Fibroblast of gingiva (primary cell): Measurements from ENCODE around the gene SNED1.

ENCODE experiments used
- DNase-seq: peaks from one replicate; pipeline ENCODE4 v3.0.0-alpha.2; 2011; ENCODE audit warnings: low read depth

Gene SNED1

DNA sequence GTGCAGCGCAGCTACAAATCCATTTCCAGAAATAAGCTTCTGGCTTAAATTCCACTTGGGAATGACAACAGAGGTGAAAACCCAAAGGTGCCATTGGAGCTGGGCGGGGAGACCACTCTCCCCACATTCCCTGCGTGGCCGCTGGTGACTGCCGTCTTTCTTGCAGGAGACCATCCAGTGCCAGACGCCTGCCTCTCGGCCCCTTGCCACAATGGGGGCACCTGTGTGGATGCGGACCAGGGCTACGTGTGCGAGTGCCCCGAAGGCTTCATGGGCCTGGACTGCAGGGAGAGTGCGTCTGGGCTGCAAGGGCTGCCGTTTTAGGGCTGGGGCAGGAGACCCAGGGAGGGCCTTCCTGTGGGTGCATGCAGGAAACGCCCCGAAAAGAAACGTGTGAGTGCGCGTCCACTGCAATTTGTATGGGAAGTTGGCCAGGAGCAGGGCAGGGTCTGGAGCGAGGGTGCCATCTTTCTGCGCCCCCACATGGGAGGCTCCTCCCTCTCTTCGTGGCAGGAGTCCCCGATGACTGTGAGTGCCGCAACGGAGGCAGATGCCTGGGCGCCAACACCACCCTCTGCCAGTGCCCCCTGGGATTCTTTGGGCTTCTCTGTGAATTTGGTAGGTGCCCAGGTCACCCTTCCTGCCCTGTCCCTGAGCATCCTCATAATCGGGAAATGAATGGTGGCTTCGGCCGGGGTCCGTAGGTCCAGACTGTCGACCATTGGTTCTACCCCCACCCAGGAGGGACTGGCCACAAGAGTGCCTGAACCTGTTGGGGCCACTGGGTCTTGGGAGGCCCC is 49.9 kb downstream of the SNED1 start:
- no peak for DNase-seq

DNA sequence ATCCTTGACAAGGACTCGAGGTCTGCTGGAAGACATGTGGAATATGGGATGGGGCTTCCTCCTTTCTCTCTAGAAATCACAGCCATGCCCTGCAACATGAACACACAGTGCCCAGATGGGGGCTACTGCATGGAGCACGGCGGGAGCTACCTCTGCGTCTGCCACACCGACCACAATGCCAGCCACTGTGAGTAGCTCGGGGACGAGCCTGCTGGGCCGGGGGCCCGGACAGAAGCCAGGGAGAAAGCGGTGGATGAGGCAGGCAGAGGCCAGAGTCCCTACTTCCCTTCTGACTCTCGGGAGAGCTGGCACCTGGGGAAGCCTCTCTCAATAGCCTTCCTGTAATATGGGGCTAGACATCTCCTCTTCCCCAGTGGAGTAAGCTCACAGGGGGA is 50.5 kb downstream of the SNED1 start:
- DNase-seq: no peak

DNA sequence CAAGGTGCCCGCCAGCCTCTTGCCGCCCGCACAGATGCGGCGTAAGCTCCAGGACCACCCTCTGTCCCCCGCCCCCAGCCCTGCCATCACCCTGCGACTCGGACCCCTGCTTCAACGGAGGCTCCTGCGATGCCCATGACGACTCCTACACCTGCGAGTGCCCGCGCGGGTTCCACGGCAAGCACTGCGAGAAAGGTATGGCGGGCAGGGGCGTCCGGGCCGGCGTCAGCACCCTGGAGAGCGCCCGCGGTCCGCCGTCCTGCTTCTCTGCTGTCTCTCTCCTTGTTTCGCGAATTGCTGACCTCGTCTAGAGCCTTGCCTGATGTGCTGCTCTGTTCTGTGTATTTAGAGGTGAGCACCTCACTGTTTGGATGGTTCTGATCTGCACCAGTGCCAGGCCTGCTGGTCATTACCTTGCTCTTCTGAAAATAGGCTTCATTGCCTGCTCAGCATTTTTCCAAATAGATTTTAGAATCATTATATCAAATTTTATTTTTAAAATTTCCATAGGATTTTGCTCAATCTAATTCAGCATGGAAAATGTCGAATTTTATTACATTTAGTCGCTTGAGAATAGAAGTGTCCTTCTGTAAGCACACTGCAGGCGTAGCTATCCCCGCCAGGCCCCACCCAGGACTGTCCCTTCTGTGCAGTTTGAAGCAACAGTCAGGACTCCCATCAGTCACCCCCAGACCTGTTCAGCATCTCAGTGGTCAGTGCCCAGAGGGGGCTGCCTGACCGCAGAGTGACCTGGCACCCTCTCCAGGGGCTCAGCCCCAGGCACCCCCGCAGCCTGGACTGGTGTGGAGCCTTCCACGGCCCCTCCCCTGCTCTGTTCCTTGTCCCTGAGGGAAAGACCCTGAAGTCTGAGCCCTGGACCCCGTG is 51.6 kb downstream of the SNED1 start:
- no peak for DNase-seq

GRCh38 chr2:241050624-241051577 is 52.5 kb downstream of the SNED1 start:
- no peak for DNase-seq

GRCh38 chr2:241051578-241052487 is 53.4 kb downstream of the SNED1 start:
- DNase-seq: no peak

DNA sequence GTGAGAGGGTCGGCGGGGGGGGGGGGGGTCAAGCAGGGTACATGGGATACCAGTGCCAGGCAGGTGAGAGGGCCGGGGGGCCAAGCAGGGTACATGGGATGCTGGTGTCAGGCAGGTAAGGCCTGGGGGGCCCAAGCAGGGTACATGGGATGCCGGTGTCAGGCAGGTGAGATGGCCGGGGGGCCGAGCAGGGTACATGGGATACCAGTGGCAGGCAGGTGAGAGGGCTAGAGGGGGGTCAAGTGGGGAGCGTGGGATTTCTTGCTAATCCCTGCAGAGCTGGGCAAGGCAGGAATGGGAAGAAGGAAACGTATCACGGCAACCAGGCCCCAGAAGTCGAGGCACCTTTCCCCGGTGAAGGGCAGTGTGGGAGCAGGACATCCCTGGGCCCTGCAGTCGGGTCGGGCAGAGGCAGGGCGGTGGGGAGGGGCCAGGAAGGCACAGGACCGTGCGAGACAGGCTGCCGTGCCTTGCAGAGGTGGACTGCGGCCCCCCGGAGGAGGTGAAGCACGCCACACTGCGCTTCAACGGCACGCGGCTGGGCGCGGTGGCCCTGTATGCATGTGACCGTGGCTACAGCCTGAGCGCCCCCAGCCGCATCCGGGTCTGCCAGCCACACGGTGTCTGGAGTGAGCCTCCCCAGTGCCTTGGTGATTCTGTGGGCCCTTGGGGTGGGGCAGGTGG is 54.4 kb downstream of the SNED1 start:
- no peak for DNase-seq

- DNase-seq: no peak
These were observed 55.3 kb downstream of the SNED1 start for GRCh38 chr2:241053576-241054251.

DNA sequence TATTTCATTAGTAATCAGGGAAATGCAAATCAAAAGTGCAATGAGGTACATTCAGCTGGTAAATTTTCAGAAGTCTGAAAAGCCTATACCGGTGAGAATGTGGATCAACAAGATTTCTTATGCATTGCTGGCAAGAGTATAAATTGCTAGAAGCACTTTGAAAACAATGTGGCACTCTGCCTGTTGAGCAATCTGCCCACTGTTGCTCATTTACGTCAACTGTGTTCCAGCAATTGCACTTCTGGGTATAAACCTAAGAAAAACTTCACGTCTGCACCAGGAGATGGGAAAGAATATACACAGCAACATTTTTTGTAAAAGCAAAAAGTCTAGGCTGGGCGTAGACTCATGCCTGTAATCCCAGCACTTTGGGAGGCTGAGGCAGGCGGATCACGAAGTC is 62.9 kb downstream of the SNED1 start:
- peak; percentile 92 for DNase-seq

DNA sequence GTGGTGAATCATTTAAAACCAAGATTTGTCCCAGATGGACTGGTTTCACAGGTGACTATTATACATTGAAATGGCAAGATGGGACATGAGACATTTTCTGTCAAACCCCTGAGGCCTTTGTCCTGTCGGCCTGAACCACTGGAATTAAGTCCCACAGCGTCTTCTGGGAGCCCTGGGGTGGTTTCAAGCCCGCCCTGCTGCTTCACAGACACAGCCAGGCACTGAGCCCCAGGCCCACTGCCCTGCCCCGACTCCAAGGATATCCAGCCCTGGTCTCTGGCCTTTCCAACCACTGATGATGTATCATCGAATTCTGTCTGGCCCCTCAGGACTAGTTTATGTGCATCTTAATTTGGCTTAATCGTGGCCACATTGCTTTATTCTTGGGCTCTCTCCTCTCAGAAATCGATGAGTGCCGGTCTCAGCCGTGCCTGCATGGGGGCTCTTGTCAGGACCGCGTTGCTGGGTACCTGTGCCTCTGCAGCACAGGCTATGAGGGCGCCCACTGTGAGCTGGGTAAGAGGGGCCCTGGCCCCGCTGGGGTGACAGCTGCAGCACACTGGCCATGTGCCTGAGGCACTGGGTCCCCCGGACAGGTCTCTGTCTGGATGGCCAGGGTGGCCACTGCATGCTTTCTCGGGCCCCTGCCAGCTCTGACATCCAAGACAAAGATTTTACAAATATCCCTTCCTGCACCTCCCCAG is 64.1 kb downstream of the SNED1 start:
- DNase-seq: no peak

DNA sequence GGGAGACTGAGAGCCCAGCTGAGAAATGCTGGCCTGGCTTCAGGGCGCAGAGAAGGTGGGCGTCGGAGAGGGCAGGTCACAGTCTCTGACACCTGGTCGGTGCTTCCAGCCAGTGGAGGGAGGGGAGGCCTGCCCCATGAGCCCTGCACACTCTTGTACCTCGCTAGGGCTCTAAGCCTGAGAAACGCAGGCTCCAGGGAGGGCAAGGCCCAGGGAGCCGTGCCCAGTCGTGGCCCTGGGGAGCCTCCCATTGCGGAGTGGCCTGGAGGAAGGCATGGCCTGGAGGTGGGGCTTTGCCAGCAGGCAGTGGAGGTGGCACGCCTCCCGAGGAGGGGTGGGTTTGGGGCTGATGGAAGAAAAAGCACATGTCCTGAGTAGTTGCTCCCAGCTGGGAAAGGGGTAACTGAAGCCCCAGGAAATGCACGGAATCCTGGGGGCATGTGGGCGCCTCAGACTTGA is 64.7 kb downstream of the SNED1 start:
- no peak for DNase-seq

GRCh38 chr2:241063587-241063986 is 65.2 kb downstream of the SNED1 start:
- DNase-seq: no peak

- DNase-seq: no peak
These were observed 65.8 kb downstream of the SNED1 start for GRCh38 chr2:241064008-241064801.

DNA sequence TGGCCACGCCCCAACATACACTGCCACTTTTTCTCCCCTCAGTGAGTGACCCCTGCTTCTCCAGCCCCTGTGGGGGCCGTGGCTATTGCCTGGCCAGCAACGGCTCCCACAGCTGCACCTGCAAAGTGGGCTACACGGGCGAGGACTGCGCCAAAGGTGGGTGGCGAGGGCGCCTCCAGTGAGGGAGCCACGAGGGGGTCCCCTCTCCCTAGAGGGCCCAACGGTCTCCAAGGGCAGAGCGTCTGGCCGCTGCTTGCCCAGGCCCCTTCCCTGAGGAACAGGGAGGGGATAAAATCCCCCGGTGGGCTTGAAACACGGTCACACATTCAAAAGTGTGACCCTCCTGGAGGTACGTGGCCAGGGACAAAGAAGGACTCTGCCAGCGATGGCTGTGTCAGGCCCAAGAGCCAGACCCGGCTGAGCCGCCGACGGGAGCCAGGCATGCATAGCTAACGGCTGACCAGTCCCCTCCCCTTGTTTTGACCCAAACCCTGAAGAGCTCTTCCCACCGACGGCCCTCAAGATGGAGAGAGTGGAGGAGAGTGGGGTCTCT is 66.5 kb downstream of the SNED1 start:
- no peak for DNase-seq

DNA sequence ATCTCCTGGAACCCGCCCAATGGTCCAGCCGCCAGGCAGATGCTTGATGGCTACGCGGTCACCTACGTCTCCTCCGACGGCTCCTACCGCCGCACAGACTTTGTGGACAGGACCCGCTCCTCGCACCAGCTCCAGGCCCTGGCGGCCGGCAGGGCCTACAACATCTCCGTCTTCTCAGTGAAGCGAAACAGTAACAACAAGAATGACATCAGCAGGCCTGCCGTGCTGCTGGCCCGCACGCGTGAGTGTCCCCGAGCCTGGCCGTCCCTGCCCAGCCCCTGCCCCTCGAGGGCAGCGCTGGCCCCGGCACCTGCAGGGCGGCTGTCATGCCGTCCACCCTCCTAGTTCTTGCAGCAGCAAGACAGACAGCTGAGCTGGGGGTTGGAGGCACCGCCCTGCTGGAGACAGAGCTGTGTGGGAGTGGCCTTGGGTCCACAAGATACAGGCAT is 67.0 kb downstream of the SNED1 start:
- DNase-seq: no peak

GRCh38 chr2:241066171-241066892 is 67.9 kb downstream of the SNED1 start:
- DNase-seq: no peak

DNA sequence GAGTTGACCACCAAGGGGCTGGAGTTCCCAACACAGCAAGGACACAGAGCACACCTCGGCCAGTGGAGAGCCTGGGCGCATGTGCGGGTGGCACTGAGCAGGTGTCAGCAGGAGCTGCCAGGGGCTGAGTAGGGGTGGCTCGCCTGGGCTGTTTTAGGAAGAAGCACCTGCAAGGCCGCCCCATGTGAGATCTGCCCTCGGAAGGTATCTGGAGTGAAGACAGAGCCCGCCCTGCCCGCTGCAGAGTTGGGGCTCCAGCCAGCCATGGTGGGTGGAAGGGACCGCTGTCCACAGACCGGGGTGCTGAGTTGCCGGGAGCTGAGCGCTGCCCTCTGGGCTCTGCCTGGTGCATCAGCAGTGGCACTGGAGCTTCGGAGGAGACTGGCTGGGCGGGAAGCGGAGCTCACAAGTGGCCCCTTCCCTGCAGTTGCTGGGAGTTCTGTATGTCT is 68.5 kb downstream of the SNED1 start:
- no peak for DNase-seq

DNA sequence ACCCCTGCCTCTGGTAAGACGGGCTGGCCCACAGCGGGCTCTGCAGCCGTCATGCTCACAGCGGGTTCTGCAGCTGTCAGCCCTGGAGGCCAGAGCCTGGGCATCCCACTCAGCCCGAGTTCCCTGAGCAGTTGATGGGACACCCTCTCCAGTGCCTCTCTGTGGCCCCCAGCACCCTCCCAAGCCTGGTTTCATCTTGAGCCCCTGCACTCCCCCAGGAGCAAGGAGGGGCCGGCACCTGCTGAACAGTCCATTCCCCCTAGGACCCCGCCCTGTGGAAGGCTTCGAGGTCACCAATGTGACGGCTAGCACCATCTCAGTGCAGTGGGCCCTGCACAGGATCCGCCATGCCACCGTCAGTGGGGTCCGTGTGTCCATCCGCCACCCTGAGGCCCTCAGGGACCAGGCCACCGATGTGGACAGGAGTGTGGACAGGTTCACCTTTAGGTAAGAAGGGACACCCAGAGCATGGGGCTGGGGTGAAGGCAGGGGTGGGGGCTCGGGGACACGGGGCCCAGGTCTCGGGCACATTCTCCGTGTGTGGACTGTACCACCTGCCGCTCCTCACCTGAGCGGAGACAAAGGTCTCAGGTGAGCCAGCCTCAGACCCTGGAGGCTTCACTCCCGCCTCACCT is 69.2 kb downstream of the SNED1 start:
- no peak for DNase-seq
